Prostate gland (tissue), 2 donors: ENCODE results near the gene ACADS. TPM values are rescaled to one million over a fixed set of nuclear protein-coding genes. Genes with fewer than 3 reads are reported as not detected.

Source experiments
- DNase-seq: peaks from one replicate; pipeline ENCODE4 v3.0.0-alpha.2; 2019; ENCODE audit warnings: low spot score
- H3K27ac ChIP-seq, 2 donors: fragments of 200-600 bp; sonication (generic); 2 replicates each; pipeline ENCODE4 v1.5.1; 2017 to 2019
- H3K27me3 ChIP-seq: fragments of 200-600 bp; sonication (generic); replicated peaks from 2 replicates; pipeline ENCODE4 v1.5.1; 2019; ENCODE audit not compliant: insufficient read depth
- H3K36me3 ChIP-seq, 2 donors: fragments of 200-600 bp; sonication (generic); 1 replicate in 1 of 2; 2 replicates in 1 of 2; pipeline versions ENCODE4 v1.5.1 to v1.8.1; 2017 to 2019
- H3K4me1 ChIP-seq: fragments of 200-600 bp; sonication (generic); replicated peaks from 2 replicates; pipeline ENCODE4 v1.5.1; 2019
- H3K4me3 ChIP-seq, 2 donors: fragments of 200-600 bp; sonication (generic); 2 replicates each; pipeline ENCODE4 v1.5.1; 2017 to 2019
- H3K9me3 ChIP-seq: fragments of 200-600 bp; sonication (generic); 2 replicates; pipeline ENCODE4 v1.5.1; 2017
- POLR2A ChIP-seq: fragments of 450-650 bp; IDR thresholded peaks from one replicate; pipeline ENCODE4 v1.6.1; 2016; ENCODE audit warnings: antibody characterized with exemption, mild to moderate bottlenecking
- POLR2AphosphoS5 ChIP-seq: sonication (generic); formaldehyde crosslinking; IDR thresholded peaks from one replicate; pipeline ENCODE4 v1.6.1; 2017; ENCODE audit warnings: antibody characterized with exemption
- WGBS: methylation state at CpG from one replicate; pipeline ENCODE4 v1.1.5; 2018; 5-methylcytosine and 5-hydroxymethylcytosine counted together
- intact Hi-C: fragments of 100-400 bp; cut with DNase I; formaldehyde crosslinking; loops from one replicate; pipeline ENCODE4 v1.14.2; 2022
- total RNA-seq, 2 donors: library from RNA; depleted of rRNA; stranded (reverse); fragments of >200 nt; gene quantifications; one replicate each; pipeline ENCODE4 v1.1.0, GENCODE V29; 2016
- TF ChIP-seq, protein P1 (sequence below), 4 experiments: fragments of 200-600 bp in 2 of 4; fragments of 450-650 bp in 2 of 4; sonication (generic) in 2 of 4; IDR thresholded peaks; 1 replicate in 3 of 4; 2 replicates in 1 of 4; pipeline ENCODE4 v1.5.1; 2016 to 2019; ENCODE audit warnings: antibody characterized with exemption in 4 of 4, mild to moderate bottlenecking in 2 of 4, moderate library complexity in 2 of 4

The ACADS gene
- total RNA-seq, 2 donors from 2014 or later: 29.4 to 36.0 TPM

- TF ChIP-seq, protein P1, sequence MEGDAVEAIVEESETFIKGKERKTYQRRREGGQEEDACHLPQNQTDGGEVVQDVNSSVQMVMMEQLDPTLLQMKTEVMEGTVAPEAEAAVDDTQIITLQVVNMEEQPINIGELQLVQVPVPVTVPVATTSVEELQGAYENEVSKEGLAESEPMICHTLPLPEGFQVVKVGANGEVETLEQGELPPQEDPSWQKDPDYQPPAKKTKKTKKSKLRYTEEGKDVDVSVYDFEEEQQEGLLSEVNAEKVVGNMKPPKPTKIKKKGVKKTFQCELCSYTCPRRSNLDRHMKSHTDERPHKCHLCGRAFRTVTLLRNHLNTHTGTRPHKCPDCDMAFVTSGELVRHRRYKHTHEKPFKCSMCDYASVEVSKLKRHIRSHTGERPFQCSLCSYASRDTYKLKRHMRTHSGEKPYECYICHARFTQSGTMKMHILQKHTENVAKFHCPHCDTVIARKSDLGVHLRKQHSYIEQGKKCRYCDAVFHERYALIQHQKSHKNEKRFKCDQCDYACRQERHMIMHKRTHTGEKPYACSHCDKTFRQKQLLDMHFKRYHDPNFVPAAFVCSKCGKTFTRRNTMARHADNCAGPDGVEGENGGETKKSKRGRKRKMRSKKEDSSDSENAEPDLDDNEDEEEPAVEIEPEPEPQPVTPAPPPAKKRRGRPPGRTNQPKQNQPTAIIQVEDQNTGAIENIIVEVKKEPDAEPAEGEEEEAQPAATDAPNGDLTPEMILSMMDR (IDR thresholded peaks at IDR 0.05): no peak
- TF ChIP-seq POLR2A: no peak
- TF ChIP-seq POLR2AphosphoS5: no peak
- 11% methylated on average over 6 of the region's 6 CpGs for WGBS
- intact Hi-C loops: loop anchor here (2.0 kb wide), 2 partner anchors 25 to 131 kb away; partner anchors contain the start of genes MLEC and POP5
- Histone ChIP-seq H3K9me3 (no peaks in the 10 kb centered on the region), H3K36me3 (peaks cover 0 to 1% of the 10 kb centered on the region in 2 donors), H3K27me3 (no peaks in the 10 kb centered on the region), H3K4me1 (no peaks in the 10 kb centered on the region), H3K27ac (peak overlapping the region; percentile 92 to 94), H3K4me3 (peak overlapping the region; percentile 94 to 97)
- no peak for DNase-seq
Measured at GRCh38 chr12:120711411-120711810, 14.2 kb upstream of the ACADS start.

DNA sequence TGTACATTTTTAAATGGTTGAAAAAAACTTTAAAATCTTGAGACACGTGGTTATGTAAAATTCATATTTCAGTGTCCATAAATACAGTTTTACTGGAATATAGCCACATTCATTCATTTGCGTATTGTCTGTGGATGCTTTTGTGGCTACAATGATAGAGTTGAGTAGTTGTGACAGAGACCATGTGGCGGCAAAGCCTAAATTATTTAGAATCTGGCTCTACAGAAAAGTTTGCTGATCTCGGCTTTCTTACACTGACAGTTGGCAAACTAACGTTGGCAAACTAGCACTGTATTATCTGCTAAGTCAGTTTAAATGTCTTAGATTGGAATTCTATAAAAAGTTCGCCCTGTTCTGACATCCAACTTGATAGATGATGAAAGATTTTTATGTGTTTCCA, 13.0 kb upstream of the ACADS start:
- TF ChIP-seq, protein P1 (IDR thresholded peaks at IDR 0.05): no peak
- TF ChIP-seq POLR2AphosphoS5: no peak
- no peak for TF ChIP-seq POLR2A
- intact Hi-C loops: no loop called here
- WGBS: 38% methylated on average over 6 of the region's 6 CpGs
- H3K9me3 ChIP-seq: no peaks in the 10 kb centered on the region
- no peaks in the 10 kb centered on the region for H3K4me1 ChIP-seq
- H3K27ac ChIP-seq: no peak overlapping the region
- H3K36me3 ChIP-seq: peaks cover 4 to 10% of the 10 kb centered on the region in 2 donors
- H3K4me3 ChIP-seq: no peak overlapping the region
- H3K27me3 ChIP-seq: no peaks in the 10 kb centered on the region
- DNase-seq: no peak

GRCh38 chr12:120713861-120714482, 11.7 kb upstream of the ACADS start:
- TF ChIP-seq POLR2AphosphoS5 (peak; percentile 53), POLR2A (no peak)
- TF ChIP-seq, protein P1 (IDR thresholded peaks at IDR 0.05): peak; percentile 63 to 92 (median 86)
- WGBS: 18% methylated on average over 4 of the region's 4 CpGs
- H3K27me3 ChIP-seq: no peaks in the 10 kb centered on the region
- no peak overlapping the region for H3K27ac ChIP-seq
- intact Hi-C loops: loop anchor here (2.0 kb wide), 1 partner anchor 65 kb away; no protein-coding TSS in a partner anchor
- H3K4me3 ChIP-seq: no peak overlapping the region
- H3K4me1 ChIP-seq: no peaks in the 10 kb centered on the region
- peaks cover 4 to 20% of the 10 kb centered on the region in 2 donors for H3K36me3 ChIP-seq
- no peaks in the 10 kb centered on the region for H3K9me3 ChIP-seq
- DNase-seq: peak; percentile 78

GRCh38 chr12:120718055-120718454, 7.6 kb upstream of the ACADS start:
- no peak for DNase-seq
- H3K36me3 ChIP-seq: peaks cover 12 to 27% of the 10 kb centered on the region in 2 donors
- H3K27ac ChIP-seq: no peak overlapping the region
- no peaks in the 10 kb centered on the region for H3K9me3 ChIP-seq
- H3K4me1 ChIP-seq: no peaks in the 10 kb centered on the region
- no peaks in the 10 kb centered on the region for H3K27me3 ChIP-seq
- intact Hi-C loops: no loop called here
- no peak overlapping the region for H3K4me3 ChIP-seq
- 88% methylated on average over 9 of the region's 9 CpGs for WGBS
- TF ChIP-seq POLR2A: no peak
- TF ChIP-seq POLR2AphosphoS5: no peak
- TF ChIP-seq, protein P1 (IDR thresholded peaks at IDR 0.05): no peak

DNA sequence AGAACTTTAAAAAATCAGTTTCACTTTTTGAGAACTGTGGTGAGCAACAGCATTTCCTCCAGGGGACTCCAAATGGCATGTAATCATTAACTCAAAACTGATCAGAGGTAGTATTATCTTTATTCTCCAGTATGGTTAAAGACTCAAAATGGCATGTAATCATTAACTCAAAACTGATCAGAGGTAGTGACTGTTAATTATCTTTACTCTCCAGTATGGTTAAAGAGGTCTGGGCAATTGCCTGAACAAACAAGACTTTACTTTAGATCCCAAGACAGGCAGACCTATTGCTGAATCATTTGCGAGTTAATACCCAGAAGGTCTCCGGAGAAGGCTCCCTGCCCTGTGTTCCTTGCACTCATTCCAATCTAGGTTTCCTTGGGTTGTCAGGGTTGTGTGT, 6.6 kb upstream of the ACADS start:
- H3K36me3 ChIP-seq: peaks cover 12 to 27% of the 10 kb centered on the region in 2 donors
- H3K27me3 ChIP-seq: no peaks in the 10 kb centered on the region
- no peak overlapping the region for H3K27ac ChIP-seq
- intact Hi-C loops: no loop called here
- TF ChIP-seq, protein P1 (IDR thresholded peaks at IDR 0.05): no peak
- TF ChIP-seq POLR2A (no peak), POLR2AphosphoS5 (no peak)
- 50% methylated on average over 2 of the region's 2 CpGs for WGBS
- DNase-seq: no peak
- no peaks in the 10 kb centered on the region for H3K9me3 ChIP-seq
- H3K4me3 ChIP-seq: no peak overlapping the region
- H3K4me1 ChIP-seq: no peaks in the 10 kb centered on the region
